SJCRH30 (cell line): ENCODE data around the gene MGMT. TPM values are rescaled to one million over a fixed set of nuclear protein-coding genes. Genes with fewer than 3 reads are reported as not detected.

Experiments
- DNase-seq, 2 experiments: peaks; one replicate each; pipeline ENCODE4 v3.0.0-alpha.2; 2015 to 2020
- H3K27ac ChIP-seq: fragments of 250-450 bp; sonication (Bioruptor Pico); 2 replicates; pipeline ENCODE4 v1.5.1; 2020; ENCODE audit warnings: mild to moderate bottlenecking, moderate library complexity
- H3K27me3 ChIP-seq: fragments of 250-450 bp; sonication (Bioruptor Pico); 2 replicates; pipeline ENCODE4 v1.5.1; 2020; ENCODE audit warnings: mild to moderate bottlenecking, moderate library complexity
- H3K36me3 ChIP-seq: fragments of 250-450 bp; sonication (Bioruptor Pico); 2 replicates; pipeline ENCODE4 v1.5.1; 2020; ENCODE audit warnings: mild to moderate bottlenecking, moderate library complexity
- H3K4me1 ChIP-seq: fragments of 250-450 bp; sonication (Bioruptor Pico); 2 replicates; pipeline ENCODE4 v1.5.1; 2020; ENCODE audit warnings: mild to moderate bottlenecking, moderate library complexity
- H3K4me3 ChIP-seq: fragments of 250-450 bp; sonication (Bioruptor Pico); 2 replicates; pipeline ENCODE4 v1.5.1; 2020; ENCODE audit warnings: mild to moderate bottlenecking, moderate library complexity
- H3K9me3 ChIP-seq: fragments of 250-450 bp; sonication (Bioruptor Pico); replicated peaks from 2 replicates; pipeline ENCODE4 v1.5.1; 2020; ENCODE audit warnings: mild to moderate bottlenecking, moderate library complexity
- total RNA-seq: library from RNA; depleted of rRNA; stranded (reverse); fragments of >200 nt; shearing (Covaris generic); gene quantifications from 2 replicates; pipeline ENCODE4 v1.2.3, GENCODE V29; 2014

The MGMT gene
- total RNA-seq, 1 experiment from 2014 or later, result 1.5 TPM

DNA sequence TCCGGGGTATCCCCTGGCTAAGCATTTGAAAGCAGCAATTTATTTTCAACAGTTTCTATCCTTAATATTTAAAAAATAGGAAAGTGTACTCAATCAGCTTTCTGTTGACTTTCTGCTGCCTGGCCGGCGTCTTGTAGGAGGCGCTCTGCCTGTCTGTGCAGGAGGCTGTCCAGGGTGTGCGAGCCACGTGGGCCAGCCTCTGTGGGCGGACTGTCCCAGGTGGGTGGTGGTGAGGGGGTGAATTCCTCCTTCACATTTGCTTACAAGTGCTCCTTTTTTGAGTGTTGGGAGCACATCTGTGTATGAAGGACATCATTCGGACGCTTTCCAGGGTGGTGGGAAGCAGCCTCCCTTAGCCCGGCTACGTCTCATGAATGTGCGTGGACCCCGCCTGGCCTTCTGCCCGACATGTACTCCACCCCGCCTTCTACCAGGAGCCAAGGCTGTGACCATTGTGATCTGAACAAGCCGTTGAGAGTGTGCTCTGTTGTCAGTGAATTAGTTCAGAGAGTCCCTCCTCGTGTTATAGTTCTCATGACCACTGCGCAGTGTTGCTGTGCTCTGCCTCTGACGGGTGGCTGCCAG is 114.9 kb downstream of the MGMT start:
- H3K27ac ChIP-seq, result no peak overlapping the region
- H3K4me1 ChIP-seq, result no peaks in the 10 kb centered on the region
- H3K4me3 ChIP-seq, result no peak overlapping the region
- no peaks in the 10 kb centered on the region for H3K27me3 ChIP-seq
- no peaks in the 10 kb centered on the region for H3K9me3 ChIP-seq
- H3K36me3 ChIP-seq, result no peaks in the 10 kb centered on the region
- DNase-seq, result no peak

DNA sequence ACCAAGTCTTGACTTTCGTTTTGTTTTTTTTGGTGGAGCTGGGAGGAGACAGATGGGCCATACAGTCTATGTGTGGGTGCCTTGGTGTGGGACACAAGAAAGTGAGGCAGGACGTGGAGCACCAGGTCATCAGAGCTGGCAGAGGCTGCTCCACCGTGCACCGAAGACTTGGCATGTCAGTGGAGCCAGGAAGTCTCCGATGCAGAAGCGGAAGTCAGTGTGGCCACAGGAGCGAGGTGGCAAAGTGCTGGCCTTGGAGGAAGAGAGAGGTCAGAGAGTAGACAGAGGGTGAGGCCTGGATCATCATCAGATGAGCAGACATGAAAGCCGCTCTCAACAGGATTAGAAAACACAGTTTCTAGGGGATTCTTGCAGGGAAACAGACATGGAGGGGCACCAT is 116.8 kb downstream of the MGMT start:
- Histone ChIP-seq H3K4me1 (no peaks in the 10 kb centered on the region), H3K27ac (no peak overlapping the region), H3K9me3 (no peaks in the 10 kb centered on the region), H3K27me3 (no peaks in the 10 kb centered on the region), H3K36me3 (no peaks in the 10 kb centered on the region), H3K4me3 (no peak overlapping the region)
- DNase-seq, result no peak

DNA sequence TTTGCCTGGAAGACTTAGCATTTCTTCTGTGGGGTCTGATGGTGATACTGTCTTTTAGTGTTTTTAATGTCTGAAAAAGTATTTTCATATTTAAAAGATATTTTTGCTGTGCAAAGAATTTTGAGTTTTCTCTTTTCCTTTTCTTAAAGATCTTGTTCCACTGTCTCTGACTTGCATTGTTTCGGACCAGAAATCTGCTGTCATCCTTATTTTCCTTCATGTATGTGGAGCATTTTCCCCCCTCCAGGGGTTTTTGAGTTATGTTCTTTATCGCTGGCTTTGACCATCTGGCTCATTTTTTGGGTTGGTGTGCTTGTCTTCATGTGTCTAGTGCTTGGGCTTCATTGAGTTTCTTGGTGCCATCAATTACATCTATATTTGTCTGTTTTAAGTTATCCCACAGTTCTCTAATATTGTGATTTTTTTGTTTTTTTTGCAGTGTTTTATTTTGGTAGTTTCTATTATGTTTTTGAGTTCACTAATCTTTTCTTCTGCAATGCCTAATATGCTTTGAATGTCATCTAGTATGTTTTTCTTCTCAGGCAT is 119.9 kb downstream of the MGMT start:
- Histone ChIP-seq H3K9me3 (no peaks in the 10 kb centered on the region), H3K27me3 (no peaks in the 10 kb centered on the region), H3K4me3 (no peak overlapping the region), H3K27ac (no peak overlapping the region), H3K4me1 (no peaks in the 10 kb centered on the region), H3K36me3 (no peaks in the 10 kb centered on the region)
- DNase-seq, result no peak

DNA sequence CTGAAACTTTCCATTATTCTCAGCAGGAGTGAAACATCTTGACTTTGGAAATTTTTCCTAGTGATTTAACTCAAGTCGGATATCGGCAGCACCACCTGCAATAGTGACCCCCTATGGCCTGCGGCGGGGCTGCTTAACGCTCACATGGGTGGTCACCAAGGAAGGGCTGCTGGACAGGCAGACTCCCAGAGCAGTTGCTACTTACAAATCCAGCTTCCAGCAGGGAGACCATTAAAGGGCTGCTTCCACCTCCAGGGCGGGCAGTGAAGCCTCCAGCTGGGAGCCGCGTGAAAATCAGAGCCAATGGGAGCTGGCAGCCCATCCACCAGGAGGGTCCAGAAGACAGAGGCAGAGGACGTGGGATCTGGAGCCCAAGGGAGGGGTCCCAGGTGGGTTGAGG is 122.5 kb downstream of the MGMT start:
- H3K36me3 ChIP-seq, result no peaks in the 10 kb centered on the region
- H3K9me3 ChIP-seq, result no peaks in the 10 kb centered on the region
- H3K27ac ChIP-seq, result no peak overlapping the region
- no peak overlapping the region for H3K4me3 ChIP-seq
- H3K4me1 ChIP-seq, result no peaks in the 10 kb centered on the region
- no peaks in the 10 kb centered on the region for H3K27me3 ChIP-seq
- no peak for DNase-seq

DNA sequence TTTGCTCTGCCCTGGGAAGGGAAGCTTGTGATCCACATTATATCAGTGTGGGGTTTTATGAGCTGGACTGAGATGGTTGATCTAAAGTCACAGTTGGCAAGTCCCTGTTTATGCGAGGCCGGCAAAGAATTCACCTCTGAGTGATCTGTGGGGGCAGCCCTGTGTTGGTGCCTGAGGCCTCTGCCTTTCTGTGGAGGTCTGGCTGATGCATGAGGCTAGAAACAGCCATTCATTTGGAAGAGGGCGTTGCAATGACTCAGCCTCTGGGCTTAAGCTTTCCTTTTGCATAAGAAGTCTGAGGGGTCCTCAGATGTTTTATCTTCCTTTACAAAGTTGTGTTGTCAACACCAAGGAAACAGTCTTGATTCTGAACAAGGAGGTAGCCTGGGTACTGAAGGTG is 126.9 kb downstream of the MGMT start:
- Histone ChIP-seq H3K9me3 (no peaks in the 10 kb centered on the region), H3K36me3 (no peaks in the 10 kb centered on the region), H3K4me3 (no peak overlapping the region), H3K4me1 (no peaks in the 10 kb centered on the region), H3K27ac (no peak overlapping the region), H3K27me3 (no peaks in the 10 kb centered on the region)
- no peak for DNase-seq

DNA sequence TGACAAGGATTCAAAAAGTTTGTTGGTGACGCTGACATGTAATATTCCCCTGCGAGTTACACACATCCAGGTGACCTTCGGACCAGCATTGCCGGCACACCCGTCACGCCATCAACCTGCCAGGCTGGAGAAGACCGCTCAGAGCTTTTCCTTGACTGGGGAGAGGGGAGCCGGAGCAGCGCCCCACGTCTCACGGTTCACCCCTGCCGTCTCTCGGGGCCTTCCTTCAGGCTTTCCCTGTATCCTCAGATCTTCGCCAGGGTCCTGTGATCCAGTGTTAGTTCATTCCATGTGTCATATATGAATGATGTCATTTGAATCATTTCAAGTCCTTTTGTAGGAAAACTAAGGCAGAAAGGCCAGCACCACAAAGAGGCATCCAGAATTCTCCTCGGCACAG is 127.8 kb downstream of the MGMT start:
- Histone ChIP-seq H3K27ac (no peak overlapping the region), H3K36me3 (no peaks in the 10 kb centered on the region), H3K9me3 (no peaks in the 10 kb centered on the region), H3K4me3 (no peak overlapping the region), H3K4me1 (no peaks in the 10 kb centered on the region), H3K27me3 (no peaks in the 10 kb centered on the region)
- no peak for DNase-seq

DNA sequence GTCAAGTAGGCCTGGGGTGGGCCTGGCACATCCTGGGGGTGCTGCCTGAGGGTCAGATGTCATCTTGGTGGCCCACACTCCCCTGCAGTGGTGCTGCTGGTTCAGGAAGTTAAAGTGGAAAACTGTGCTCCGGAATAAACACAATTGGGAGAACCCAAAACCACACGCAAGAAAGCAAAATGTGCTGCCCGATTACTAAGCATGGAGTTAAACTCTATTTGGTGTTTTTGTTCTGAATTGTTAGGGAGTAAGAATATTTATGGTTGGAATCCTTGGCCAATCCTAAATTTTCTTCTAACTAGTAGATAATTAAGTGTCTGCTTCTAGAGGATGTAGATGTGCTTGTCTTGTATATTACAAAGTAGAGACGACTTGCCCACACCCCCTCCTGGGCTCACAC is 131.4 kb downstream of the MGMT start:
- no peak overlapping the region for H3K27ac ChIP-seq
- no peaks in the 10 kb centered on the region for H3K9me3 ChIP-seq

DNA sequence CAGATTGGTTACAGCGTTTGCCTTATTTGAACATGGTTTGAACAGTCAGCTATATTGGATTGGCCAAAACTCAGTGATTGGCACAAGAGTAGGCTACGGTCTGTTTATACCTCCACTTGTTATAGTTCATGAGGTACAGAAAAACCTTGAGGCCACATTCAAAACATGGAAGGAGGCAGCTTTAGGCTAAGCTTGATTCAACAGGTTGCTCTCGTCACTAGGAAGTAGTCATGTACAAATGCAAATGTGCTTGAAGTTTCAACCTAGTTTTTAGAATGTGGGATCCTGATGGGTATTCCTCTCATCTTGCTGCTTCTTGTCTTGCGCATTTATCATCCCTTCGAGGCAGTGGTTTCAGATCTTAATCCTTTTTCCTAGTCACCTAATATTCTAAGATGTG is 132.1 kb downstream of the MGMT start:
- no peak overlapping the region for H3K4me3 ChIP-seq
- H3K36me3 ChIP-seq, result no peaks in the 10 kb centered on the region
- DNase-seq, result no peak
- no peaks in the 10 kb centered on the region for H3K9me3 ChIP-seq
- no peaks in the 10 kb centered on the region for H3K27me3 ChIP-seq
- H3K4me1 ChIP-seq, result no peaks in the 10 kb centered on the region
- no peak overlapping the region for H3K27ac ChIP-seq

More for the DNA sequence above, 131.4 kb downstream of the MGMT start:
- no peaks in the 10 kb centered on the region for H3K27me3 ChIP-seq
- DNase-seq, result no peak
- H3K4me1 ChIP-seq, result no peaks in the 10 kb centered on the region
- no peaks in the 10 kb centered on the region for H3K36me3 ChIP-seq
- no peak overlapping the region for H3K4me3 ChIP-seq

DNA sequence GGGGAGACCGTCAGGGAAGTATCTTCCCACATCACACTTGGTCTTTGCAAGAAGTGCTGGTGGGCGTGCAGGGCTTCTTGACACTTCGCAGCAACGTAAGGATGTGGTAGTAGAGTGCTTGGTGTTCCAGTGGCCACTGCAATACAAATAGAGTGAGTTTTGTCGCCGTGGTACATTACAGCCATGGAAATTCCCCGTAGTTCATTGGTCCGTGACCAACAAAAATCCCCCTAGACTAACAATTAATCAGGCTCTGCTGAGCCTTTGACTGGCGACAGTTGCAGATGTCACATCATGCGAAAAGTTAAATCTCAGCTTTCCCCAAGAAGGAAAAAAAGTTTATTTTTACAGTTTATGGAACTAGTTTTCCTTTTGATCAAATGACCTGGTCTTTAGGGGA is 134.7 kb downstream of the MGMT start:
- Histone ChIP-seq H3K4me1 (no peaks in the 10 kb centered on the region), H3K27me3 (no peaks in the 10 kb centered on the region), H3K27ac (no peak overlapping the region), H3K9me3 (no peaks in the 10 kb centered on the region), H3K36me3 (no peaks in the 10 kb centered on the region), H3K4me3 (no peak overlapping the region)
- DNase-seq, result no peak

DNA sequence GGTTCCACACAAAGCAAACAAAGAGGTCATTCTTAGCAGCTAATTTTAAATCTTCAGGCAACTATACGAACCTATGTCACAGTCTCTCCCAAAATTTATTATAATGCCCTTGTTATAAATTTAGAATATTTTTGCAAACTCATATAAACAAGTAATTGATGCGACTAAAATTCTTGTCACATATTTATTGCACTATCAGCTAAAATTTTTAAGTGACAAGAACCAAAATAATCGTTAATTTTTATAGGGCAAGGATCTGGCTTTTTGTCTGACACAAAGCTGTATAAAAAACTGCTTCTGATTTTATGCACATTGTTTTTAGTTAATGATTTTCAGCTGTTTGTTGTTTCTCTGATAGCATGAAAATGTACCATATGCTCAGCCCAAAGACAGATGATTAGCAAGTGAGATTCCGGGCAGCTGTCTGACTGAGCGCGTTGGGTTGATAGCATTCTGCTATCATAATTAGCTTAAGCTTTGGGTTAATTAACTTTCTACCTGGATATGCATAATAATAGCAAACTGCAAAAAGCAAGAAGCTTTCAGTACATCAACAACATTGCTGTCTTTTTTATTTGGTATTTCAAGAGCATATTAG is 136.0 kb downstream of the MGMT start:
- no peaks in the 10 kb centered on the region for H3K36me3 ChIP-seq
- no peak for DNase-seq
- no peaks in the 10 kb centered on the region for H3K27me3 ChIP-seq
- no peak overlapping the region for H3K27ac ChIP-seq
- H3K4me1 ChIP-seq, result no peaks in the 10 kb centered on the region
- H3K9me3 ChIP-seq, result no peaks in the 10 kb centered on the region
- no peak overlapping the region for H3K4me3 ChIP-seq

DNA sequence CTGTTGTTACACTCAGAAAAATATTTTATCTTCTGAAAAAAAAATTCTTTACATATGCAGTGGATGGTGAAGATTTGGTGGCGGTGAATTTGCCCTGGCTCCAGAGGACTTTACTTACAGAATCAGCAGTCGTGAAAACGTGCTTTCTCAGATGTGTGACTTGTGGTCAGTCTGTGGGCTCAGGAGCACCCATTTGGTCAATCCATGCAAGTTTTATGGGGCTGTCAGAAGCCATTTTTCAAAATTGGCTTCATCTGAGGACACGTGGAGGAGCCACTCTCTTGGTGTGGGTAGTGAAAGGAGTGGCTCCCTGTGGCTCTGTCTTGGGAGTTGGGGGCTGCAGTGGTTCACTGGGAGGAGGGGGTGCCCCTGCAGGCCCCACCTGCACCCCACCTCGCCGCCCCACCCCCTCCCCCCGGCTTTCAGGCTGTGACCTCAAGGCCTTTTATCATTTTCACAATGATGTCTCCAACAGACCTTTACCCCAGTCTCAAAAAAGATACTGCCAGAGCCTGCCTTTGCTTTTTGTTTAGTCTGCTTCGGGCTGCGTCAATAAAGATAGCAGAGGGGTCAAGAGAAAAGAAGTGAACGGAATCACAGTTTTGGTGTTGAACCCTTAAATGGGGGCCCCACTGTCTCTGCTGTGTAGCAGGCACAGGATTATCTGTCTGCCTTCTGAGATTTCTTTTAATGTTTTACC is 137.4 kb downstream of the MGMT start:
- no peak for DNase-seq
- no peak overlapping the region for H3K4me3 ChIP-seq
- H3K9me3 ChIP-seq, result no peaks in the 10 kb centered on the region
- no peaks in the 10 kb centered on the region for H3K36me3 ChIP-seq
- no peaks in the 10 kb centered on the region for H3K4me1 ChIP-seq
- no peaks in the 10 kb centered on the region for H3K27me3 ChIP-seq
- no peak overlapping the region for H3K27ac ChIP-seq

DNA sequence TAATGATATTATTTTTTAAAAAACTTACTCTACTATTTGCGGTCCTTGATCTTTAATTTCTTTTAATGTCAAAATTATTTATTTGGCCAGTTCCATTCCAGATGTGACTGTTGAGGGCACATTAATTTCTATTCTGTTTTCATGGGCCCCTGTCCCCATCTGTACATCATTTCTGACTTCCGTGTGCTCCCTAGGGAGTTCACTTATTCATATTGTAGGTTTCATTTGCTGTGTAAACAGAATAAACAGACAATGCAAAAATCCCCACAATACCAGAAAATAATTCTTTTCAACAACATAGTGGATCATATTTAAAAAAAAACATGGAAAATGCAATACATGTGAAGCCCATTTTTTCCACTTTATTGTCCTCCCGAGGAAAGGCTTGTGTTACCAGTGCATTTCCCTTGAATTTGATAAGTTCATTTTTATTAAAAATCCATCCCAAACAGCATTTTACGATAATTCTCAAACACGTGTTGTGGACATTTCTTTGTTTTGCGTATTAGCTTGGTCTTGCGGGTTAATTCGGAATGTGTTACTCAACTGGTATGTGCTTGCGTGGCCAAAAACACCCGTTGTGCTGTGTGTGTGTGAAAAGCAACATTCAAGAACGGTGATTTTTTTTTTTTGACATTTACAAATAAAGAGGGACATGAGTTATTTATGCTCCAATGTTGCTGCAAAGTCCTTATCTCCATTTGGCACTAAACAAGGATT is 138.4 kb downstream of the MGMT start:
- no peaks in the 10 kb centered on the region for H3K9me3 ChIP-seq
- no peak for DNase-seq

DNA sequence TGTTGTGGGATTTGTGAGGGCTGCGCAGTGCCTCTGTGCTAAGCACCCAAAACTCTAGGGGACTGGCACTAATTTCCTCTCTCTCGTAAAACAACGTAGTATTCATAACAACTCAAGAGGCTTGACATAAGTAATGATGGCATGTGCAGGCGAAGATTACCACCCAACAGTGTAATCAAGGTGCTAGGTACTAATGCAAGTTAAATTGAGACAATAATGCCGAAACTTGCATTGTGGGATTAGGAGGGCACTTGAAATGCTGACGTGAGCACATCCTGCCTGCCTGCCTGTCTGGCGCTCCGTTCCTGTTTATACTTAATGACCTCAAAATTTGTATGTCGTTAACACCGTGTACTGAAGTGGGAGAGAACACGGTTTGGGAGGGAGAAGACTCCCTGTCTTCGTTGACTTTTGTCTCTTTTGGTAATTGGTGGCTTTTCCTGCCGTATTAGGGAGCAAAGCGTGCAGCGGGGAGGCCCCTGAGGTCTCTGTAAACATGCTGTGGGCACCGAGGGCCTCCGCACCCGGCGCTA is 139.0 kb downstream of the MGMT start:
- no peaks in the 10 kb centered on the region for H3K27me3 ChIP-seq
- H3K4me3 ChIP-seq, result no peak overlapping the region
- H3K36me3 ChIP-seq, result no peaks in the 10 kb centered on the region
- no peak overlapping the region for H3K27ac ChIP-seq
- no peaks in the 10 kb centered on the region for H3K4me1 ChIP-seq
- no peaks in the 10 kb centered on the region for H3K9me3 ChIP-seq
- no peak for DNase-seq

More for the DNA sequence above, 138.4 kb downstream of the MGMT start:
- no peaks in the 10 kb centered on the region for H3K36me3 ChIP-seq
- no peak overlapping the region for H3K27ac ChIP-seq
- no peaks in the 10 kb centered on the region for H3K4me1 ChIP-seq
- no peak overlapping the region for H3K4me3 ChIP-seq
- H3K27me3 ChIP-seq, result no peaks in the 10 kb centered on the region

DNA sequence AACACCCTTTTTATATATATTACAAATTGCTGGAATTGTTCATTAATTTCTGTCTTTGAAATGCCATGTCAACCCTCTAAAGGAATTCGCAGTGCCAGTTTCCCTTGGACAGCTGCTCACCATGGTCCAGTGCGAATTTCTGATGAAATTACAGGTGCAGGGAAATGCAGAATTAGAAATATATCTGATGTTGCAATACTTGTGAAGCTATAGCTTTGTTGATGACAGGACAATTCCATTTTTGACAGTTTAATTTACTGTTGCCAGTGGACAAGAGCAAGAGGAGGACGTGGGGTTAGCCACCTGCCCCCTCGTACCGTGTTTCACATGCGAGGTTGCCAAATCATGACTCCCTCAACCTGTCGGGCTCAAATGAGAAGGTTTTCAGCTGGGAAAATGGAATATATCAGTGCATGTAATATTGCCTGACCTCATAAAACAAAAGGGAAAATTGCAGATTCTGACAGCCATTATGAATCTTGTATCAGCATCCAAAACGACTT is 140.6 kb downstream of the MGMT start:
- Histone ChIP-seq H3K27ac (no peak overlapping the region), H3K4me3 (no peak overlapping the region), H3K4me1 (no peaks in the 10 kb centered on the region), H3K36me3 (no peaks in the 10 kb centered on the region), H3K9me3 (no peaks in the 10 kb centered on the region), H3K27me3 (no peaks in the 10 kb centered on the region)
- no peak for DNase-seq

DNA sequence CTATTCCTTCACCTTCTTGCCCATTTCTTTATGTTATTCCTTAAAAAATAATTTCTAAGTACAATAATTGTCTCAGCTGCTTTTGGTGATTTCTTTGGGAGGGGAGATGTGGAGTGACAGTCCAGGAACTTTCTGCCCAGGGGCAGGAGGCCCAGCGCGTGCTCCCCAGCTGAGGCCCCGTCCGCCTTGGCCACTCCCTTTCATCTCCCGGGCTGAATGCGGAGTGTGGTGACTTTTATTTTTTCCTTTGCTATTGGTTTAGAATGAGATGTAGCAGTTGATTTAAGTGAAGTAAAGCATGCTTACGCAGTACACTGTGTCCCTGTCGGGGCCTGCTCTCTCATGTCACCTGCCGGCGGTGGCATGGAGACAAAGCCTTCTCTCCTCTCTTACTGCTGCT is 141.6 kb downstream of the MGMT start:
- Histone ChIP-seq H3K27me3 (no peaks in the 10 kb centered on the region), H3K36me3 (no peaks in the 10 kb centered on the region), H3K4me1 (no peaks in the 10 kb centered on the region), H3K27ac (no peak overlapping the region), H3K4me3 (no peak overlapping the region), H3K9me3 (no peaks in the 10 kb centered on the region)
- DNase-seq, result no peak
